Fibroblast of lung (primary cell): ENCODE data around the gene KLHL29.

ENCODE experiments used
- EZH2 ChIP-seq: IDR thresholded peaks from 2 replicates; pipeline ENCODE4 v1.5.1; 2012; ENCODE audit warnings: low read length, control low read depth, mild to moderate bottlenecking; ENCODE audit errors: missing control alignments
- TF ChIP-seq, protein P1 (sequence below), 2 donors: IDR thresholded peaks in 1 of 2; conservative IDR thresholded peaks in 1 of 2; 1 replicate in 1 of 2; 2 replicates in 1 of 2; pipeline ENCODE4 v1.5.1; 2011 to 2012; ENCODE audit warnings: low read length in 2 of 2, control low read depth in 1 of 2, inconsistent platforms in 1 of 2, low read depth in 1 of 2, mild to moderate bottlenecking in 1 of 2

DNA sequence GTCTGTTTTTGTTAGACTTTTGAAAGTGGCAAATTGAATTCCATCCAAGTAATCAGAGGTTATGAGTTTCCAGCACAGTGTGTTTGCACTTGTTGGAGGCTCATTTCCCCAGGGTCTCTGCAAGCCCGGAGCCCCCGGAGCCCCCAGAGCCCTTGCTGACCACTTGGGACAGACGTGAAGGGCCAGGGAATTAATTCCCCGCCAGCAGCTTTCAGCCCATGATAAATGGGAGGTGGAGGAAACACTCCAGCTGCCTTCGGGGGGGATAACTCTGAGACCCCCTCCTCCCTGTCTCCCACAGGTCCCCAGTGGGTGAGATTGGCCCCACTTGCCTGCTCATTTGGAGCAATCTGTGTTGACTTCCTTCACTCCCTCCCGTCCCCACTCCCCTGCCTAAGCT, 79.2 kb downstream of the KLHL29 start:
- TF ChIP-seq, protein P1, sequence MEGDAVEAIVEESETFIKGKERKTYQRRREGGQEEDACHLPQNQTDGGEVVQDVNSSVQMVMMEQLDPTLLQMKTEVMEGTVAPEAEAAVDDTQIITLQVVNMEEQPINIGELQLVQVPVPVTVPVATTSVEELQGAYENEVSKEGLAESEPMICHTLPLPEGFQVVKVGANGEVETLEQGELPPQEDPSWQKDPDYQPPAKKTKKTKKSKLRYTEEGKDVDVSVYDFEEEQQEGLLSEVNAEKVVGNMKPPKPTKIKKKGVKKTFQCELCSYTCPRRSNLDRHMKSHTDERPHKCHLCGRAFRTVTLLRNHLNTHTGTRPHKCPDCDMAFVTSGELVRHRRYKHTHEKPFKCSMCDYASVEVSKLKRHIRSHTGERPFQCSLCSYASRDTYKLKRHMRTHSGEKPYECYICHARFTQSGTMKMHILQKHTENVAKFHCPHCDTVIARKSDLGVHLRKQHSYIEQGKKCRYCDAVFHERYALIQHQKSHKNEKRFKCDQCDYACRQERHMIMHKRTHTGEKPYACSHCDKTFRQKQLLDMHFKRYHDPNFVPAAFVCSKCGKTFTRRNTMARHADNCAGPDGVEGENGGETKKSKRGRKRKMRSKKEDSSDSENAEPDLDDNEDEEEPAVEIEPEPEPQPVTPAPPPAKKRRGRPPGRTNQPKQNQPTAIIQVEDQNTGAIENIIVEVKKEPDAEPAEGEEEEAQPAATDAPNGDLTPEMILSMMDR (conservative IDR thresholded peaks at IDR 0.05 in 1 of 2, IDR thresholded peaks at IDR 0.05 in 1 of 2; ENCODE audit: low read depth in 1 of 2, low read length in 2 of 2) = no peak
- TF ChIP-seq EZH2 = no peak
